ENCODE data around the gene SELENOH. TPM values are rescaled to one million over a fixed set of nuclear protein-coding genes. Genes with fewer than 3 reads are reported as not detected.

The SELENOH gene
- total RNA-seq, 1 donor from 2014 or later: 78.8 TPM

- no peaks in the 10 kb centered on the region for H3K36me3 ChIP-seq
- H3K27me3 ChIP-seq (ENCODE audit: low read depth): no peaks in the 10 kb centered on the region
- peak overlapping the region; percentile 54 for H3K4me3 ChIP-seq
- H3K9me3 ChIP-seq (replicated peaks): no peaks in the 10 kb centered on the region
- H3K4me1 ChIP-seq: peaks cover 100% of the 10 kb centered on the region
- peak; percentile 31 for DNase-seq
- peak overlapping the region; percentile 97 for H3K27ac ChIP-seq (replicated peaks)
- intact Hi-C loops (cut with micrococcal nuclease): no loop called here
- TF ChIP-seq CTCF (IDR thresholded peaks at IDR 0.05; ENCODE audit: borderline replicate concordance): no peak
Measured at GRCh38 chr11:57776031-57776521, 34.8 kb downstream of the SELENOH start.

DNA sequence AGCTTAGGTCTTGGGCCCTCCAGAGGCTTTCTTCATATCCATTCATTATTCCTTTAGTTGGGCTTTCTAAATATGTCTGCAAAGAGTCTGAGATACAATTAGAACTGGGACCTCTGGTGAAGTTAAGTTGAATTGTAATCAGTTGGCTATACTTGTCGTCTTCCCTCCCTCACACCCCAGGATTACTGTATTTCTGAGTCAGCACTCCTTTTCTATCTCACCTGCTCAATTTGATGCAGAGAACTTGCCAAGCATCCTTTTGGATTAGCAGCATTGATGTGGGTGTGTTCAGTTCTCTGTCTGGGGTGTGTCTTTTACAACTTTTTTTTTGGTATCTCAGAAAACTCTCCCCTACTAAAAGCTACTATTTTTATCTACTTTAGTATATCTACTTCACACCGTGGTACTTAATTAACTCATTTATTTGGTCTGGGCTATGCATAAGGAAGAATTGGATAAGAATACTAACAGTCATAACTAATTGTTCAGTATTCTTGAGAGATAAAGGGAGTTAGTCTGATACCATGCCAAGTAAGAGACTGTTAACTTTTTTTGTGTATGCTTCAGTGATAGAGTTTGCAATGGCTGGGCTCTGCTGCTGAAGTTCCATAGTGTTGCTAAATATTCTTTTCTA, 35.4 kb downstream of the SELENOH start:
- Histone ChIP-seq H3K27ac (replicated peaks) (peak overlapping the region; percentile 97), H3K4me3 (peak overlapping the region; percentile 54), H3K27me3 (ENCODE audit: low read depth) (no peaks in the 10 kb centered on the region), H3K36me3 (no peaks in the 10 kb centered on the region), H3K9me3 (replicated peaks) (no peaks in the 10 kb centered on the region), H3K4me1 (peaks cover 100% of the 10 kb centered on the region)
- TF ChIP-seq CTCF (IDR thresholded peaks at IDR 0.05; ENCODE audit: borderline replicate concordance): no peak
- DNase-seq: no peak
- intact Hi-C loops (cut with micrococcal nuclease): no loop called here

- Histone ChIP-seq H3K27ac (replicated peaks) (peak overlapping the region; percentile 97), H3K9me3 (replicated peaks) (no peaks in the 10 kb centered on the region), H3K27me3 (ENCODE audit: low read depth) (no peaks in the 10 kb centered on the region), H3K4me3 (peak overlapping the region; percentile 54), H3K4me1 (peaks cover 100% of the 10 kb centered on the region), H3K36me3 (no peaks in the 10 kb centered on the region)
- intact Hi-C loops (cut with micrococcal nuclease): no loop called here
- DNase-seq: no peak
- TF ChIP-seq CTCF (IDR thresholded peaks at IDR 0.05; ENCODE audit: borderline replicate concordance): no peak
Measured at GRCh38 chr11:57777969-57778317, 36.7 kb downstream of the SELENOH start.

GRCh38 chr11:57778318-57779037, 37.2 kb downstream of the SELENOH start:
- peak; percentile 92 for DNase-seq
- Histone ChIP-seq H3K9me3 (replicated peaks) (no peaks in the 10 kb centered on the region), H3K36me3 (no peaks in the 10 kb centered on the region), H3K4me3 (peak overlapping the region; percentile 54), H3K4me1 (peaks cover 100% of the 10 kb centered on the region), H3K27ac (replicated peaks) (peak overlapping the region; percentile 97), H3K27me3 (ENCODE audit: low read depth) (no peaks in the 10 kb centered on the region)
- no peak for TF ChIP-seq CTCF (IDR thresholded peaks at IDR 0.05; ENCODE audit: borderline replicate concordance)
- intact Hi-C loops (cut with micrococcal nuclease): no loop called here

DNA sequence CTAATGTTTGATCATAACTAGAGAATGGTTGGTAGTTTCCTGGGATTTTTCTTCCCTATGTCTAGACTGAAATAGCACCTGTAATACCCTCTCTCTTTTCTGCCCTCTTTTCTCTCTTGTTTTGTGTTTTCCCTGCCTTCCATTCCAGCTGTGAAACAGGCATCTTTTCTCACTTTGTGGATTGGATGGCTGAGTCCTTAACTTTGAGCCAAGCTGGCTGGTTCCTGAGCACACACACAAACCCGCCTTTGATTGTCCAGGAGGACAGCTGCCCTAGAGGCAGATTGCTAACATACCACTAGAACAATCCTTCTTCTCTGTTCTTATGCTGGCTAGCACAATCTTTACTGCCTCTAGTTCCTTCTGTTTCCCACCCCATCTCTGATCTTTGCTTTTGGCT, 38.0 kb downstream of the SELENOH start:
- Histone ChIP-seq H3K27me3 (ENCODE audit: low read depth) (no peaks in the 10 kb centered on the region), H3K9me3 (replicated peaks) (no peaks in the 10 kb centered on the region), H3K4me1 (peaks cover 100% of the 10 kb centered on the region), H3K36me3 (no peaks in the 10 kb centered on the region), H3K4me3 (peak overlapping the region; percentile 54), H3K27ac (replicated peaks) (peak overlapping the region; percentile 97)
- DNase-seq: no peak
- intact Hi-C loops (cut with micrococcal nuclease): no loop called here
- TF ChIP-seq CTCF (IDR thresholded peaks at IDR 0.05; ENCODE audit: borderline replicate concordance): peak; percentile 31

All from left ventricle myocardium inferior (tissue), 1 donor.